HG02759 (cell line): ENCODE data around the gene CKAP2.
"Not testable (repeated sequence)": the region's sequence is repeated elsewhere in the genome, so short reads cannot be mapped to it uniquely, and the experiment has no call there.

ENCODE experiments used
- ATAC-seq: cut with Tn5 transposase; IDR thresholded peaks from one replicate; pipeline ENCODE4 v1.9.1; 2021; ENCODE audit warnings: mild to moderate bottlenecking, moderate library complexity; ENCODE audit not compliant: unreplicated experiment

CKAP2 gene, protein sequence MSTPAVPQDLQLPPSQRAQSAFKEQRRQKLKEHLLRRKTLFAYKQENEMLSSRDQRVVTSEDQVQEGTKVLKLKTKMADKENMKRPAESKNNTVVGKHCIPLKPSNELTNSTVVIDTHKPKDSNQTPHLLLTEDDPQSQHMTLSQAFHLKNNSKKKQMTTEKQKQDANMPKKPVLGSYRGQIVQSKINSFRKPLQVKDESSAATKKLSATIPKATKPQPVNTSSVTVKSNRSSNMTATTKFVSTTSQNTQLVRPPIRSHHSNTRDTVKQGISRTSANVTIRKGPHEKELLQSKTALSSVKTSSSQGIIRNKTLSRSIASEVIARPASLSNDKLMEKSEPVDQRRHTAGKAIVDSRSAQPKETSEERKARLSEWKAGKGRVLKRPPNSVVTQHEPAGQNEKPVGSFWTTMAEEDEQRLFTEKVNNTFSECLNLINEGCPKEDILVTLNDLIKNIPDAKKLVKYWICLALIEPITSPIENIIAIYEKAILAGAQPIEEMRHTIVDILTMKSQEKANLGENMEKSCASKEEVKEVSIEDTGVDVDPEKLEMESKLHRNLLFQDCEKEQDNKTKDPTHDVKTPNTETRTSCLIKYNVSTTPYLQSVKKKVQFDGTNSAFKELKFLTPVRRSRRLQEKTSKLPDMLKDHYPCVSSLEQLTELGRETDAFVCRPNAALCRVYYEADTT

DNA sequence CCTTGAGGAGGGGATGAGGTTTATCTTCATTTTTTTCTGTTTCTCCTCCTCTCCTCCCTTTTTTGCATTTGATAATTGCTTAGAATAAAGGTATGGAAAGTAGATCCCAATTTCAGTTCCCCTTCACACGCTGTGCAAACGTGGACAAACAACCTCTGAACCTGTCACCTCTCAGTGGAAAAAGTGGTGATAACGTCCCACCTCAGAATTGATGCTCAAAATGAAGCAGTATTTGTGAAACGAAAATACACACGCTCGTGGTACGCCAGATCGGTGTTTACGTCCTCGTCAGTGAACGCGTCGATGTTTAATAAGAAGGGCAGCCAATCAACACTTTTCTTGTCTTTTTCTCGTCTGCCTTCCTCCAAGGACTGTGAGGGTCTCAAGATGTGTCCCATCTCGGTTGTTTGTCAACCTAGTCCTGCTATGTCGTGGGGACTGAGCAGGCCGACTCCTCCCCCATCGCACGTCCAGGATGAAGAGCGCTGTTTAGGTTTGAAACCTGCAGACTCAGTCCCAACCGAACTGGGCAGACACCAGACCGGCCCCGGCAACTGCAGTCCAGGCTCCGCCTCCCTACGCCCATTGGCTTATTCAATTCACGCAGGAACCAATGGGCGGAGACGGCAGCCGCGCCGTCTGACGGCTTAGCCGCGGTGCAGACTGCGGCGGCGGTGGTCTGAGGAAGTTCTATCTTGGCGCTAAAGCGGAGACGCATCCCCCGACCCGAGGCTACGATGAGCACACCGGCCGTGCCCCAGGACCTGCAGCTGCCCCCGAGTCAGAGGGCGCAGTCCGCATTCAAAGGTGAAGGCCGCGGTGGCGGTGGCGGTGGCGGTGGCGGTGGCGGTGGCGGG, at the start of gene CKAP2:
CKAP2 (plus strand) TSS at position 659 of the 857 bp plus-strand sequence; CDS start at position 738, 79 bp downstream.
- ATAC-seq: peak; percentile 76

DNA sequence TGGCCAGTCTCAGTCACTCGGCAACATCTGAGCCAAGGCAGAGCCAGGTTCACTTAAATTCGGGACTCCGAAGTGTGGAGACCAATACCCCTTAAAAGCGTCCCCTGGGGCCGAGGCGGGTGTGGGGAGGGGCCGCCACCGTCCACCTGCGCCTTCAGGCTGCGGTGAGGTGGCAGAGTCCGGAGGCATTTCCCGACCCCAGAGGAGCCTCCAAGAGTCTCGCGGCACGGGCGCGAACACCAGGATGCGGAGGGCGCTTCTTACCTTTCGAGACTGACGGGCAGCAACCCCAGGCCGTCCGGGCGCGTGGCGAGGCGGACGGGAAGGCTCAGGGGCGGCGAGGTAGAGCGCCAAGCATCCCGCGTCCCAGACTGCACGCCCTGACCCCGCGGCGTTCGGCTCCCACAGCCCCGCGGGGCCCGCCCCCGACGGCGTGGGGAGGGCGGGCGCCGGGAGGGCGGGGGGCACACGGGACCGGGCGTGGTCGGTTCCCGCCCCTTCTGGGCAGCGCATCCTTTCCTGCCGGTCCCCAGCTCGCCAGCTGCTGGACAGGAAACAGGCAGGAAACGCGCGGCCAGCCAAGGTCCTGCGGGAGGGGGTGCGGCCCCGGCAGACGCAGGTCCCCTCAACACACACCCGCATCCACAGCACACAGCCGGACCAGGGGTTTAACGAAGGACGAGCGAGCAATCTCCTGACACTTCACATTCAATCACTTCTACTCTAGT, 49.3 kb upstream of the CKAP2 start, which contains the start of gene THSD1:
THSD1 (minus strand) TSS at position 406 of the 728 bp plus-strand sequence. CDS start 3,572 bp downstream, outside the sequence.
- peak; percentile 65 for ATAC-seq

DNA sequence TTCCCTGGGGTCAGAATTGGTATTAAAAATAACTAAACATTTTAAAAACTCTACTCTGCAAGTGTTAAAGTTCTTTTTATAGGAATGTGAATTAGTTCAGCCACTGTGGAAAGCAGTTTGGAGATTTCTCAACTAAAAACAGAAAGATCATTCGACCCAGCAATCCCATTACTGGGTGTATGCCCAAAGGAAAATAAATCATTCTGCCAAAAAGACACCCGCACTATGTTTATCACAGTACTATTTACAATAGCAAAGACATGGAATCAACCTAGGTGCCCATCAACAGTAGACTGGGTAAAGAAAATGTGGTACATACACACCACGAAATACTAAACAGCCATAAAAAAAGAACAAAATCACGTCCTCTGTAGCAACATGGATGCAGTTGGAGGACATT, 48.6 kb upstream of the CKAP2 start:
- ATAC-seq: no peak

DNA sequence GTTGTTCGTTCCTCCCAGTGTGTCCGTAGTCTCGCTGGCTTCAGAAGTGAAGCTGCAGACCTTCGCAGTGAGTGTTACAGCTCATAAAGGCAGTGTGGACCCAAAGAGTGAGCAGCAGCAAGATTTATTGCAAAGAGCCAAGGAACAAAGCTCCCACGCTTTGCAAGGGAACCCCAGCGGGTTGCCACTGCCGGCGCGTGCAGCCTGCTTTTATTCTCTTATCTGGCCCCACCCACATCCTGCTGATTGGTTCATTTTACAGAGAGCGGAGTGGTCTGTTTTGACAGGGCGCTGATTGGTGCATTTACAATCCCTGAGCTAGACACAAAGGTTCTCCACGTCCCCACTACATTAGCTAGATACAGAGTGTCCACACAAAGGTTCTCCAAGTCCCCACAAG, 47.8 kb upstream of the CKAP2 start:
- ATAC-seq: not testable (repeated sequence)

DNA sequence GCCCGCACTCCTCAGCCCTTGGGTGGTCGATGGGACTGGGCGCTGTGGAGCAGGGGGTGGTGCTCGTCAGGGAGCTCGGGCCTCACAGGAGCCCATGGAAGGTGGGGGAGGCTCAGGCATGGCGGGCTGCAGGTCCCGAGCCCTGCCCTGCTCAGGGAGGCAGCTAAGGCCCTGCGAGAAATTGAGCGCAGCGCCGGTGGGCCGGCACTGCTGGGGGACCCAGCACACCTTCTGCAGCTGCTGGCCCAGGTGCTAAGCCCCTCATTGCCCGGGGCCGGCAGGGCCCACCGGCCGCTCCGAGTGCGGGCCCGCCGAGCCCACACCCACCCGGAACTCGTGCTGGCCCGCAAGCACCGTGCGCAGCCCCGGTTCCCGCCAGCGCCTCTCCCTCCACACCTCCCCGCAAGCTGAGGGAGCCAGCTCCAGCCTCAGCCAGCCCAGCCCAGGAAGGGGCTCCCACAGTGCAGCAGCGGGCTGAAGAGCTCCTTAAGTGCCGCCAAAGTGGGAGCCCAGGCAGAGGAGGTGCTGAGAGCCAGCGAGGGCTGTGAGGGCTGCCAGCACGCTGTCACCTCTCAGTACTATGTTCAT, 47.1 kb upstream of the CKAP2 start:
- ATAC-seq: not testable (repeated sequence)

DNA sequence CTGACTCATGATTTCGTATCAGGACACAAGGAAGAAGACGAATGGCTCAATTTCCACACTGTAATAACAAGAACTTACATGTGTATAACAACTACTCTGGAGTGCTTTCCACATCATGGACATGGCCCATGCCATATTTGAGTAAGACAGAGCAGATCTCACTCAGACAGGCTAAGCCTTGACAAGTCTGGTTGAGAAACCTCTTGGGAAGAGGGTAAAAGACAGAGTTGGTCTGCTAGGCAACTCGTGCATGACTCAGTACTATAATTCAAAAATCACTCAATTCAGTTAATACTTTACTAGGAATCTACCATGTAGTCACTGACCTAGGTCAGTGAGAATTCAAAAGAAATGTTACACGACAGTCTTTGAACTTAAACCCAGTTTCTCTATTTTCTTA, 43.6 kb upstream of the CKAP2 start:
- ATAC-seq: peak; percentile 99

DNA sequence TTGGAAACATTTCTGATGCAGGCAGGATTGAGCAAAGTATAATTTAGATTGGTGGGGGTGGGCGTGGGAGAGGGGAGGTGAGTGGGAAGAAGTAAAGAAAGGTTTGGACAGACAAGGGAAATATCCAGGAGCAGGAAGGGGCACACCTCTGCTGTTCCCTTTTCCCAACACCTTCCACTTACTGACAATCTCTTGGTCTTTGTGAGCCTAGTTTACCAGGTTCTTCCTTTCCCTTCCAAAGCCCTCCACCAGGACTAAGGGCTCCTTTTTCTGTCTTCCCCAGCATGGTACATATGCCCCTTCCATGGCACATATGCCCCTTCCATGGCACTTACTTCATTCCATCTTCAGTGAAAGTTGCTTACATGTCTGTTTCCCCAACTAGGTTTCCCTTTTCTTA, 43.1 kb upstream of the CKAP2 start:
- no peak for ATAC-seq

DNA sequence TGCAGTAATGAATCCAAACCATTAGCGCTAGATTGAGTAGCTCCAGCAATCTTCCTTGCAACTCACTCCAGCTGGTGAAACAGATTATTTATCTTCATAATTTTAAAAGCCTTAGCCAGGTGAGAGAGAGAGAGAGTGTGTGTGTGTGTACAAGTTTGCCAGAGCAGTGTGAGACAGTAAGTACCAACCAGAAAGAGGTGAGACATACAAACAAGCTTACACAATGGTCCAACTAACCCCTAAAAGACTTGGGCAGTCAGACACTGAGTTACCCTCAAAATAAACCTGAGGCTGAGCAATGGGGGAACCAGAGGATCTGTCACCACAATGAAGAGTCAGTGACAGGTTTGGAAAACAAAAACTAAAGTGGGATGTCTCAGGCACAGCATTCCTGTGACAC, 41.2 kb upstream of the CKAP2 start:
- ATAC-seq: no peak

DNA sequence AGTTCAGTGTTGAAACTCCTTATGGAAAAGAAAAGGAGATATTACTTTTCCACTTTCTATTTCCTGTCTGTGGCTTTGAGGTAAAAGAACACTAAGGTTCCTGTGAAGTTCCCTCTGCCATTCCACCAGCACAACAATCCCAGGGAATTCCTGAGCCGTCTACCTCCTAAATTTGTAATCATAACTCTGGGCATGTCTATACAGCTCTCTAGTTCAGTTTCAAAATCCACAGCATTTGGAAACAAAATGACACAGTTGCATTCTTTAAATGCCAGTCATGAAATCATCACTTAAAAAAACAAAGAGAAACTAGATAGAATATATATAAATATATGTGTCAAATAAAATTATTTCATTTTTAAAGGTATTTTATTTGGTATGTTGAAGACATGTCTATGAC, 40.3 kb upstream of the CKAP2 start:
- ATAC-seq: no peak

DNA sequence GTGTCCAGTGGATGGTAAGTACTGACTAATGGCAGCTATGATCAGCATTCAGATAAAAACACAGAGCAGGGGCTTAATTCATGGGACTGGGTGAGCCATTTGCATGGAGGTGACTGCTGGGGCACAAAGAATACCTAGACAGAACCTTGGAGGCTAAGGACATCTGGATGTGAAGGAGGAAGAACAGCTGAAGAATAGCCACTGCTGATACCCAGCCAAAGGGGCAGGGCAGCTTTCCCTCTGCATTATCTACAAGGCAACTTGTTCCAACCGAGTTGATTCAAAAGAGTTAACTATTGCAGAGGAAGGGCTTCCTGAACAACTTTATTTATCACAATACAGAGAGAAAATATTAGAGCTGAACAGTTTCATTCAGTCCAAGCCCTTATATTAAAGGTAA, 36.2 kb upstream of the CKAP2 start:
- no peak for ATAC-seq

DNA sequence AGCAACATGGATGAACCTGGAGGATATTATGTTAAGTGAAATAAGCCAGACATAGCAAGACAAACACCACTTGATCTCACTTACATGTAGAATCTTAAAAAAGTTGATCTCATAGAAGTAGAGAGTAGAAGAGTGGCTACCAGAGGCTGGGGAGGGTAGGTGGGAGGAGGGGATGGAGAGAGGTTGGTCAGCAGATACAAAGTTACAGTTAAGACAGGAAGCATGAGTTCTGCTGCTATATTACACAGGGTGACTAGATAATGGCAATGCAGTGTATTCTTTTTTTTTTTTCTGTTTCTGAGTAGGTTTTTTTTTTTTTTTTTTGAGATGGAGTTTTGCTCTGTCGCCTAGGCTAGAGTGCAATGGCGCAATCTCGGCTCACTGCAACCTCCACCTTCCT, 34.1 kb upstream of the CKAP2 start:
- no peak for ATAC-seq

DNA sequence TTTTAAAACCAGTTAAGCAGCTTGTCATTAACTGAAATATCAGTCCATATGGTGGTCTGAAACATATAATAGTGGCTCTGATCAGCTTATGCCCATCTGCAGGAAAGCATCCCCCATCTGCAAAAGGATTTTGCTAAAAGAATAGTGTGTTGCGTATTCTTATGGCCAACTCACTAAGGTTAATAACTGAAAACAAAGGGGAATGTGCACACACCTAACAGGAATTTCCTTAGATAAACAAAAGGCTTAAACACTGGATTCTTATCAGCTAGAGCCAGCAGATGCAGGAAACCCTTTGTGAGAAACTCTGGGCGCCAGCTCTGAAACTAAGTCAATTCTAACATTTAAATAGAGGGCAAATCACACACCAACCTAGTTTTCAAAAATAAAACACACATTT, 27.0 kb upstream of the CKAP2 start:
- no peak for ATAC-seq

DNA sequence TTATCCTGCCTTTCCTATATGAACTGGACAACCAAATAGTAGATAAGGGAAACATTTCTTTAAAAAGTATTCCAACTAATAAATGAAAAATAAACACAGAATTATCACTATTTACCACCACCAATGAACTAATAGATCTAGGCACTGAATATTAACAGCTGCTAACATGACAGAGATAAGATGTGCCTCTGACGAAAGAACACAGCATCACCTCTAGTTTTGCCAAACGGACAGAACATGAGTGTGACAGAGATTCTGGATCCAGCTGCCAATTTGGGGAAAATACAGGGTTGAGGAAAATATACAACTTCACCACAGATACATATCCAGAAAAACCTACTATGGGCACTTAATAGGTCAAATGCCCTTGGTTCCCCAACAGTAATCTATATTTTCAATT, 22.8 kb upstream of the CKAP2 start:
- no peak for ATAC-seq

DNA sequence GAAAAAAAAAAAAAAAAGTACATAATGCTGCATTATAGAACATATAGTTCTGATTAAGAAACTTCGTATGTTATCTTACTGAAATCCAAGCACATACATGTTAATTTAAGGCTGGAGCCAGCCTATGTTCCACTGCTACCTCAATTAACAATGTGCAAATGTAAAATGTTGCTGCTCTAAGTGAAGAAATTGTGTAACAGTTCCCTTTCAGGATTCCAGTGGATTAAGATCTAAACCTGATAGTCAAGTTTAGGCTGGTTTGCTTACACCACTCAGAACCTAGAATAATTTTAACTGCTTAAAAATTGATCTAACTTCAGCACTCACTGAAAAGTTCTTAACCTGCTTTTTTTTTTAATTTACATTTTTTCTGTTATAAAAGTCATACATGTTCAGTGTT, 9.0 kb upstream of the CKAP2 start:
- ATAC-seq: no peak

DNA sequence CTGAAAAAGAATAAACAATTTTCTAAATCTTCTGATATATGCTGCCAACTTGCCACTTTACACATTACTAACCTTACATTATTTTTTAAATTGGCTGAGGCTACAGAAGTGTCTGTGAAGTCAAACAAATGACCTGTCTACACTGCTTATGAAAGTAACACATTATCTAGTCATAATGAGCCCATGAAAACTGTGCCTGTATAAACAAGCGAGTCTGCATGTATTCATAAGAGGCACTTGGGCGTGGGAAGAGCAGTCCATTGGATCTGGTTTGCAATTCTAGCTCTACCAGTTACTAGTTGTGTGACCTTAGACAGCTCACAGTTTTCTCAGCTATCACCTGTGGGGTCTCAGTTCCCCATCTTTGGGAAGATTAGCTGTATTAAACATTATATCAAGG, 7.9 kb upstream of the CKAP2 start:
- ATAC-seq: no peak

DNA sequence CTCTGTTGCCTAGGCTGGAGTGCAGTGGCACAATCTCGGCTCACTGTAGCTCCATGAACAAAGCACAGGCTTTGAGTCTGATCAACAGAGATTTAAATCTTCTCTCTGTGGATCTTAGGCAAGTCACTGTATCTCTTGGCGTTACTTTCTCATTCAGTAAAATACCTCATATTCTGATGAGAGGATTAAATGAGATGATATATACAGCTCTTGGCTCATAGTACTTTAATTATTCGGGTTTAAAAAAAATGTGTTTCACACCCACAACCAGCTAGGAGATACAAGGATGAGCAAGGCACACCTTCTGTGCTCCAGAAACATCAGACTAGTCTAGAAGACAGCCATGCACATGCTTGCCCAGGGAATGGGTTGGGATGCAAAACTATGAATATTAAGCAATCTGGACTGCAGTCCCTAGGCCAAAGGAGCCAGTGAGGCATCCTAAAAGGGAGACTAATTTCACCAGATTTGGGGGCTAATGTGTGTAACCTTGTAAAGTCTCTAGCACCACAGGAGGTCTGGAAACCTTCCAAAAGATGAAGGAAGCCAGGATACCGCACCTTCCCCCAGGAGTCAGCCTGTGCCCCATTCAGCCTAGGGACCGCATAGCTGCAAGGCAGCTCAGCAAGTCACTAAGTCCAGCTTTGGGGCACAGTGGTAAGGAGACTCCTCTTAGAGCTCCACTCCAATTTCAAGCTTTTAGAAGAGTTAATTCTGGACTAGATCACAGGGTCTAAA, 7.3 kb upstream of the CKAP2 start:
- ATAC-seq: no peak

DNA sequence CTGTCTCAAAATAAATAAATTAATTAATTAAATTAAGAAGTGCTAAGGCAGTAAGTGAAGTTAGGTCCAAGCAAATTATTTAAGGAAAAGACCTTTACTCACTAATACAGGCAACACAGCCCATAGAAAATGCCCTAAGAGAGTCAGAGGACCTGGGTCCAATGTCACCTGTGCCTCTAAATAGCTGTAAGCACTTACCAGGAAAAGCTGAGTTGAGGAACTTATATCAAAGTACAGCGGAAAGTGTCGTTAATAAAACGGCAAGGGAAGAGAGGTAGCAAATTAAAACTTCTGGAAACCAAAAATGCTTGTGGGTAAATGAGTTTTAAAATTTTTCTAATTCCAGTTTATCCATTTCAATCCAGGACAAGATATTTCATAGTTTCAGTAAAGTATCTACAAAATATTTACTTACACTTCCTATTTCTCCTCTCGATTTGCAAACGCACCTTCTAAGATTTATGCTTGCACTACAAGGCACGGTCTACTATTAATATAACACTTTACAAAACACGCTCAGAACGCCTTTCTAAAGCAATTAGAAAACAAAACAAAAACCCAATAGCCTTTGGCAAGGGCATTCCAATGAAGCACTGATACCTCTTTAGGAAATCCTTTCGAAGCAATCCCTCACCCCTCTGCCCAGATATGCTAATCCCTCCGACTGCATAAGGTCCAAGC, 5.8 kb upstream of the CKAP2 start:
- ATAC-seq: no peak

DNA sequence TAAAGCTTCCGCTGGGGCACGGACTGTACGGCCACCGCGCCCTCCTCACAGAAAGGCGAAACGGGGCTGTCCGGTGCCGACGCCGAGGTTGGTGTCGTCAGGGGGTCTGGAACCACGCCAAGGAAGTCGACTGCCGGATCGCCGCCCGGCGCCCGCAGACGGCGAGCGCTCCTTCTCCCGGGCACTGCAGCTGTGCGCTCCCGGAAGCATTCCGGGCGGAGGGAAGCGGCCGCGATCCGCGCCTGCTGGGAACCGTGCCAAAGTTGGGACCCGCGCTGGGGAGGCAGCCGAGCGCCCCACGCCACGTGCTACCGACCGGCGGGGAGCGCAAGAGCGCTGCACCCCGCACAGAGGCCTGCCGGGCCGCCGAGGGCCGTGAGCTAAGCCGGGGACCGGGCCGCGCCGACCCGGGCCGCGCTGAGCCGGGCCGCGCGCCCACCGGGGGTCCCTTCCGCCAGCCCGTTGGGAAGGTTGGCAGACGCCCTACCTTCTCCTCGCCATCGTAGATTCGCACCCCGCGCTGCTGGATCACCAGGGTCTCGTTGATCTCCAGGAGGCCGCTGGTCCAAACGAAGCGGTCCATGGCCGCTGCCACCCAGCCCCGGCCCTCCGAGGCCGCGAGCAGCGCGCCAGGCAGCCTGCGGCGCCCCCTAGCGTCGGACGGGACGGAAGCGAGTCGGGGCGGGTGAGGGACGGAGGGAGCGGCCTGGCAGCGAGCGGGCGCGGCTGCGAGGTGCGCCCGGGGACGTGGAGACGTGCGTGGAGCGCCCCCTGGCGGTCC, 5.1 kb upstream of the CKAP2 start, which contains the start of gene VPS36:
VPS36 (minus strand) TSS at position 623 of the 781 bp plus-strand sequence; CDS start at position 583, 40 bp downstream.
- peak; percentile 74 for ATAC-seq
